GM21786 (cell line): ENCODE data around the gene SLC25A27.
"Not testable (repeated sequence)": the region's sequence is repeated elsewhere in the genome, so short reads cannot be mapped to it uniquely, and the experiment has no call there.

Experiments
- ATAC-seq: cut with Tn5 transposase; IDR thresholded peaks from one replicate; pipeline ENCODE4 v1.9.1; 2021; ENCODE audit not compliant: unreplicated experiment

SLC25A27 gene

GRCh38 chr6:46652603-46653438 is at the start of gene SLC25A27, which contains the start of gene CYP39A1:
TSS of gene SLC25A27 (plus strand) at chr6:46652975. CDS start at chr6:46653193, 218 bp downstream.
TSS of gene CYP39A1 (minus strand) at chr6:46652818. CDS start at chr6:46652582, 236 bp downstream.
- ATAC-seq = peak; percentile 100

GRCh38 chr6:46605091-46605797 is 47.5 kb upstream of the SLC25A27 start:
- peak; percentile 50 for ATAC-seq

- ATAC-seq = no peak
These were observed 46.4 kb upstream of the SLC25A27 start for GRCh38 chr6:46606338-46606737.

- no peak for ATAC-seq
These were observed 41.8 kb upstream of the SLC25A27 start for GRCh38 chr6:46610862-46611553.

- no peak for ATAC-seq
These were observed 40.1 kb upstream of the SLC25A27 start for GRCh38 chr6:46612645-46613044.

GRCh38 chr6:46618726-46619125 is 34.0 kb upstream of the SLC25A27 start:
- no peak for ATAC-seq

GRCh38 chr6:46626228-46626909 is 26.4 kb upstream of the SLC25A27 start:
- ATAC-seq = peak; percentile 64

GRCh38 chr6:46626976-46627375 is 25.8 kb upstream of the SLC25A27 start:
- no peak for ATAC-seq

GRCh38 chr6:46628498-46628897 is 24.3 kb upstream of the SLC25A27 start:
- no peak for ATAC-seq

GRCh38 chr6:46628976-46629375 is 23.8 kb upstream of the SLC25A27 start:
- no peak for ATAC-seq

GRCh38 chr6:46629691-46630090 is 23.1 kb upstream of the SLC25A27 start:
- ATAC-seq = no peak

GRCh38 chr6:46632053-46632452 is 20.7 kb upstream of the SLC25A27 start:
- no peak for ATAC-seq

- ATAC-seq = no peak
These were observed 17.3 kb upstream of the SLC25A27 start for GRCh38 chr6:46635462-46635861.

GRCh38 chr6:46637145-46637544 is 15.6 kb upstream of the SLC25A27 start:
- ATAC-seq = no peak

- ATAC-seq = no peak
These were observed 14.8 kb upstream of the SLC25A27 start for GRCh38 chr6:46637933-46638332.

GRCh38 chr6:46638650-46639049 is 14.1 kb upstream of the SLC25A27 start:
- ATAC-seq = no peak

GRCh38 chr6:46642928-46643751 is 9.6 kb upstream of the SLC25A27 start:
- no peak for ATAC-seq

GRCh38 chr6:46645265-46645664 is 7.5 kb upstream of the SLC25A27 start:
- no peak for ATAC-seq

- not testable (repeated sequence) for ATAC-seq
These were observed 4.7 kb upstream of the SLC25A27 start for GRCh38 chr6:46648108-46648507.

- no peak for ATAC-seq
These were observed 3.8 kb upstream of the SLC25A27 start for GRCh38 chr6:46648869-46649492.
